Measurements from ENCODE around the gene UBLCP1.
A peak's percentile ranks its signal among the peaks of the same experiment; 100 is the strongest.
"Not testable (repeated sequence)": the region's sequence is repeated elsewhere in the genome, so short reads cannot be mapped to it uniquely, and the experiment has no call there.

UBLCP1 gene

GRCh38 chr5:159252195-159252594, 10.9 kb upstream of the UBLCP1 start:
- no peak for DNase-seq (ENCODE audit: low spot score)

- no peak for DNase-seq (ENCODE audit: low spot score)
Observed at GRCh38 chr5:159257007-159257406, 6.1 kb upstream of the UBLCP1 start.

- DNase-seq (ENCODE audit: low spot score): no peak
Observed at GRCh38 chr5:159257629-159258283, 5.3 kb upstream of the UBLCP1 start.

GRCh38 chr5:159258361-159258760, 4.7 kb upstream of the UBLCP1 start:
- DNase-seq (ENCODE audit: low spot score): no peak

GRCh38 chr5:159260212-159260611, 2.9 kb upstream of the UBLCP1 start:
- not testable (repeated sequence) for DNase-seq (ENCODE audit: low spot score)

GRCh38 chr5:159262472-159262858, 625 bp upstream of the UBLCP1 start:
- no peak for DNase-seq (ENCODE audit: low spot score)

- DNase-seq (ENCODE audit: low spot score): no peak
Observed at GRCh38 chr5:159263569-159263905, 447 bp downstream of the UBLCP1 start.

GRCh38 chr5:159266764-159267163, 3.7 kb downstream of the UBLCP1 start:
- not testable (repeated sequence) for DNase-seq (ENCODE audit: low spot score)

- DNase-seq (ENCODE audit: low spot score): no peak
Observed at GRCh38 chr5:159269723-159270122, 6.6 kb downstream of the UBLCP1 start.

GRCh38 chr5:159273923-159274322, 10.8 kb downstream of the UBLCP1 start:
- no peak for DNase-seq (ENCODE audit: low spot score)

GRCh38 chr5:159274676-159275075, 11.6 kb downstream of the UBLCP1 start:
- DNase-seq (ENCODE audit: low spot score): no peak

- DNase-seq (ENCODE audit: low spot score): peak; percentile 64
Observed at GRCh38 chr5:159286420-159287035, 23.4 kb downstream of the UBLCP1 start.

- no peak for DNase-seq (ENCODE audit: low spot score)
Observed at GRCh38 chr5:159290741-159291140, 27.7 kb downstream of the UBLCP1 start.

GRCh38 chr5:159294921-159295320, 31.8 kb downstream of the UBLCP1 start:
- DNase-seq (ENCODE audit: low spot score): no peak

GRCh38 chr5:159297300-159297699, 34.2 kb downstream of the UBLCP1 start:
- not testable (repeated sequence) for DNase-seq (ENCODE audit: low spot score)

- no peak for DNase-seq (ENCODE audit: low spot score)
Observed at GRCh38 chr5:159301466-159301865, 38.4 kb downstream of the UBLCP1 start.

GRCh38 chr5:159301929-159302860, 39.1 kb downstream of the UBLCP1 start:
- not testable (repeated sequence) for DNase-seq (ENCODE audit: low spot score)

- no peak for DNase-seq (ENCODE audit: low spot score)
Observed at GRCh38 chr5:159303286-159303685, 40.2 kb downstream of the UBLCP1 start.

GRCh38 chr5:159304961-159305595, 42.0 kb downstream of the UBLCP1 start:
- no peak for DNase-seq (ENCODE audit: low spot score)

GRCh38 chr5:159309689-159310433, 46.8 kb downstream of the UBLCP1 start:
- DNase-seq (ENCODE audit: low spot score): peak; percentile 55

GRCh38 chr5:159310511-159310910, 47.4 kb downstream of the UBLCP1 start:
- peak; percentile 60 for DNase-seq (ENCODE audit: low spot score)

GRCh38 chr5:159311063-159311462, 48.0 kb downstream of the UBLCP1 start:
- no peak for DNase-seq (ENCODE audit: low spot score)
